Stromal cell of bone marrow (primary cell): ENCODE results near the gene MTCH2.
A peak's percentile ranks its signal among the peaks of the same experiment; 100 is the strongest.

ENCODE experiments used
- DNase-seq: peaks from one replicate; pipeline ENCODE4 v3.0.0-alpha.2; 2012; ENCODE audit warnings: low read depth

The MTCH2 gene

DNA sequence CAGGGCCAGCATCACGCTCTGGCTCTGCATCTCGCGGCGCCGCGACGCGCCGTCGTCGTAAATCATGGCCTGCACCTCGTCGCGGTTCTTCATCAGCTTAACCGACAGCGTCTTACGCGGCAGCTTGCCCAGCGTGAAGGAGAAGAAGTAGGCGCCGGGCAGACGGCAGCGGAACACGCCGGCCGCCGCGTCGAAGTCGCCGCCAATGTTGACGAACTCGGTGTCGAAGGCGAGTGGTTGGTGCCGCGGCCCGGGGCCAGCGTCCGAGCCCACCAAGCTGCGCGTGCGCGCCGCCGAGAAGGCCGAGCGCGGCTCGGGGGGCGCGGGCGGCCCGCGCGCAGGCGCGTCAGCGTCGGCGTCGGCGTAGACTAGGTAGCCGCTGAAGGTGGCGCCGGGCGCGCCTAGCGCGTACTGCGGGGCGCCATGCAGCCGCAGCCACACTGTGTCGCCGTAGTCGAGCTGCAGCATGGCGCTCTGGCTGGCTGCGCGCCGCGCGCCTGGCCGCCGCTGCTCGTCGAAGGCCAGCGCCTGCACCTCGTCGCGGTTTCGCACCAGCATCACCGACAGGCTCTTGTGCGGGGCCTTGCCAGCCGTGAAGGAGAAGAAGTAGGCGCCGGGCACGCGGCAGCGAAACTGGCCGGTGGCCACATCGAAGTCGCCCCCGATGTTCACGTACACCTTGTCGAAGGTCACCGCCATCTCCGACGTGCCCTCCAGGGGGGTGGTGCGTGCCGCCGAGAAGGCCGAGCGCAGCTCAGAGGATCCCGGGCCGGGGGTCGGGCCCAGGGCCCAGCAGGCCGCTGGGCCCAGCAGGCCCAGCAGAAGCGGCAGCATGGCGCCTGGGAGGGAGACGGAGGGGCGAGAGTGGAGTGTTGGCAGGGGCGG lies 52.1 kb downstream of the MTCH2 start:
- DNase-seq: no peak

- no peak for DNase-seq
Observed at GRCh38 chr11:47589584-47589976, 52.8 kb downstream of the MTCH2 start.

GRCh38 chr11:47589118-47589517 lies 53.2 kb downstream of the MTCH2 start:
- no peak for DNase-seq

- DNase-seq: no peak
Observed at GRCh38 chr11:47587723-47588326, 54.5 kb downstream of the MTCH2 start.

DNA sequence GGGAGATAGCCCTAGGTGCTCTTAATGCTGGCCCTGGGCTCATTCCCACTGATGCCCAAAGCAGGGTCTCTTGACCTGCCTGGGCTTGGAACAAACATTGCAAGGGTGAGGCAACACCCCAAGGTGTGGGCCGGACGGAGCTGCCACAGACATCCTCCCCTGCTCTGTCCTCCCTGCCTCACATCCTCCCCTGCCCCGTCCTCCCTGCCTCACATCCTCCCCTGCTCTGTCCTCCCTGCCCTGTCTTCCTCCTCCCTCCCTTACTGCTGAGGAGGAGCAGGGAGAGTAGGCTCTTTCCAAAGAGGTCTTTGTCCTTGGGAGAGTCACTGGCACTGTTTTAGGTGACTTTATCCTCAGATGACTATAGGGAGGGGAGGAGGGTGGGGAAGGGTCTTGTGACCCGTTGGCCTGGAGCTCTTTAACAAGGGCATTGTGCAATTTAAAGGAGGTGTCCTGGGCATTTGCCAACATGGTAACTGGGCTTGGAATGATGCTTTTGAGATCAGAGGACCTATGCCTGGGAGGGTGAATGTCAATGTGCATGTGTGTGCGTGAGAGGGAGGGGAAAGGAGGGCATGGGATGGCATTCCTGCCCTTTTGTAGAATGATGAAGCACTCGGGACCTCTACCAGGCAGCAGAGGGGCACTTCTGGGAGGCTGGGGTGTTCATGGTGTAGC lies 55.2 kb downstream of the MTCH2 start:
- no peak for DNase-seq

DNA sequence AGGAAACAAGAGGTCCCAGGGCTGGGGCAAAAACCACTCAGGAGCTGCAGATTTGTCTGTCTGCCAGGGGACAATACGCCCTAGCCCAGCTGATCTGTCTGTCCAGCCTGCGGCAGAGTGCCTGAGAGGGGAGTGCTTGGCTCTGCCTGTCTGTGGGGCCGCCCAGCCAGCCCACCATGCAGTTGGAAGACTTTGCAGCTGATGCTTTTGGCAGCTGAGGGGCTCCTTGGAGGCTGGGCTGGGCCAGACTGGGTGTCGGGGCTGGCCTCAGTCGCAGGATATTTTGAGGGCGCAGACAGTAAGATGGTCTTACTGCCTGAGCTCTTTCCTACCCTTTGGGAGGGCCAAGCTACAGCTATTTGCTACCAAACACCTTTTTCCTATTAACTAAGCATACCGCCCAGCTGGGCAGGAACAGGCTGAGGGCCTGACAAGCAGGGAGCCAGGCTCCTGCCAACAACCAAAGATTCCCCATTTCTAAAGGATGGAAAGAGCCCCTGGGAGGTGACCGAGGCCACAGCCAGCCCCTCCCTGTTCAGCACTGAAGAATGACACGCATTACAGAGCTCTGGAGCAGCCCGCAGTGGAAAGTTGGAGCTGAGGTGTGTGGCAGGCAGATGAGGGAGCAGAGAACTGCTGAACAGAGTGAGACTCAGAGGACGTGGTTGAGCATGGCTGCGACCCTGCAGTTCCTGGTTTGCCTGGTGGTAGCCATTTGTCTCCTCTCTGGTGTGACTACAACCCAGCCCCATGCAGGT lies 56.1 kb downstream of the MTCH2 start, which contains the start of gene FAM180B:
Gene FAM180B, plus strand, starts transcription at position 581 of the 758 bp plus-strand sequence. Its CDS starts 91 bp downstream, at position 672.
- DNase-seq: no peak

- no peak for DNase-seq
Observed at GRCh38 chr11:47583844-47584243, 58.5 kb downstream of the MTCH2 start.

DNA sequence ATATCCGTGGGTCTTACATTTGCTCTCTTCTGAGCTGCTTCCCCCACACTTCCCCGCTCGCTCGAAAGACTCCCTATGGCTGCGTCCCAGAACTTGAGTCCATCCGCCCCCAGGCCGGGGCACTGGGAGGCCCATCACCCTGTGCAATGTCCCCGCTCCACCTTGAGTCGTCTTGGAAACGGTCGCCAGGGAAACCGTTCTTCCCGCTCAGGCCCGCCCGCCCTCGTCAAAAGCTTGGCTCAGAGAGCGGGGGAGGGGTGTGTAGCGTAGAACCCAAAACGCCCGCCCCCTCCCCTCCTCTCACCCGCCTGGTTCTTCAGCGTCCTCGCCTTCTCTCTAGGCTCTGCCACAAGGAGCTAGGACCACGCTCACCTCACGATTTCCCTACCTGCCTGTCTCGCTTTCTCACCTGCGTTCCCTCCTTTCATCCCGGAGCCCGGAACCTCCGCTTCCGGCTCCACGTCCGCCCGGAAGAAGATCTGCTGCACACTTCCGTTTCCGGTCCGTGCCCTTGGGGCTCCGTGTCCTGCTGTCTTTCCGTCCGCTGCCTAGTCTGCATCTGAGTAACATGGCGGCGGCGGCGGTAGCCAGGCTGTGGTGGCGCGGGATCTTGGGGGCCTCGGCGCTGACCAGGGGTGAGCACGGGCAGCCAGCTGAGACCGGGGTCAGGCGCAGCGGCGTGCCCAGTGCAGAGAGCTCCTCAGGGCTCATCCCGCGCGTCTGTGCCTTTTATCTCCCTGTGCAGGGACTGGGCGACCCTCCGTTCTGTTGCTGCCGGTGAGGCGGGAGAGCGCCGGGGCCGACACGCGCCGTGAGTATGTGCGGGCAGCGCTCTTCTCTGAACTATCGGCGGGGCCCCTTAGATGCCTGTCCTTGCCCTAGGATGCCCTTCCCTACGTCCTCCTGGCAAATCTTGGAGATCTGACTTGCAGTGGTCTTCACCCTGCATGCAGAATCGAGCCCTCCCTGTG lies 63.5 kb downstream of the MTCH2 start, which contains the start of the genes KBTBD4 and NDUFS3:
Gene KBTBD4, minus strand, starts transcription at position 447 of the 971 bp plus-strand sequence. Its CDS starts 19 bp downstream, at position 428.
Gene NDUFS3, plus strand, starts transcription at position 551 of the 971 bp plus-strand sequence. Its CDS starts 18 bp downstream, at position 569.
- peak; percentile 75 for DNase-seq

DNA sequence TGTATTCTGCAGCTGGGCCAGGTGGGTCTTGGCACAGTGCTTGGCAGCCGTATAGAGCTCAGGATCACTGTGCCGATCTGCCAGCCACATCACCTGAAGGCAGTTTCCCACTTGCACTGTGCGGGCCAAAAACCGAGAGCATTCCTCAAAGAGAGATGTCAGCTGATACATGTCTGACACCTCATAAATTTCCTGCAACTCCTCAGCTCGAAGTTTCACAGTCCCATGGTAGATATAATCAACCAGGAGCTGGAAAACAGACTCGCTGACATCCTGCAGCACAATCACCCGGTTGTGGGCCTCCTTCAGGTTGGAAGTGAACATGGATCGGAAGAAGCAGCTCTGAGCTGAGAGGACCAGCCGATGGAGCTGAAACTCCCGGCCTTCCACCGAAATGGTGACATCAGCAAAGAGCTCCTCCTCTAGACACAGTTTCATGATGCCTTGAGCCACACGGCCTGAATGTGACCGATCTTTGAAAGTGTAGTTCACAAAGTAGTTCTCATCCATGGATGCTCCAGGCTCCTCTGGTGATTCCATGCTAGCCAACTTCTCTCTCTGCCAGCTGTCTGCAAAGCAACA lies 64.8 kb downstream of the MTCH2 start:
- DNase-seq: no peak

DNA sequence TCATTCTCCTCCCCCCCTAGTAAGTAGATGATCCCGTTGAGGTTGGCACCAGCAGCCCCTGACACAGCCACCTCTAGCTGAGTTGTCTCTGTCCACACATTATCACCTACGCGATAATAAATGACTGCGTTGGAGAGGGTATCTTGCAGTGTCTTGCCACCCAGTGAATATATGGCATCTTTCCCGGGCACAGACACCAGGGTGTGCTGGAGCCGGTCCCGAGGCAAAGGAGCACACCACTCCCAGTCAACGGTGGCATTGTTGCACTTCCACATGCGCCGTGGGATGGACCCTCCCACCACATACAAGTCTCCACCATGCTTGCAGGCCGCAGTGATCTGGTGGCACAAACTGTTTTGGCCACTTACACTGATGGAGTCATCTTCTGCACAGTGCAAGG lies 69.0 kb downstream of the MTCH2 start:
- DNase-seq: no peak

DNA sequence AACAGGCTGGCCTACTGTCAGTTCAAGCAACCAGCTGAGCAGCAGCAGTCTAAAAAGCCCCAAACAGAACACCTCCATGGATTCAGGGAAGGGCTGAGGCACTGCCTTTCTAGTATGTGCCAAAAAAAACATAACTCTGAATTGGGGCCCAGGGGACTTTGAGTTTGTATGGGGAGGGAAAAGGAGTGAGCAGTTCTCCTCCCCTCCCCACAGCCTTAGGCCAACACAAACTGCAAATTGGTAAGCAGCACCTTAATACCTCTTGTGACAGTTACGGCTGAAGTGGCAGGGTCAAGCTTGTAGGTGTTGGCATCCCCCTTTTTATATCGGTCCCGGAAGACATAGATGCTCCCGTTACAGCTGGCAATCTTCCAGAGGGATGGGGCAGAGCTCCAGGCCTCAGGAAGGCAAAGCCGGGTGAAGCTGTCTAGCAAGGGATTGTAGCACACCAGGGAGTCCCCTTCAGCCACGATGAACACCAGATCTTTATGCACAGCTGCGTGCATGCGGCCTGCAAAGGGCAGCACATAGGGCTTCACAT lies 69.6 kb downstream of the MTCH2 start:
- no peak for DNase-seq

GRCh38 chr11:47571895-47572294 lies 70.5 kb downstream of the MTCH2 start:
- DNase-seq: no peak

GRCh38 chr11:47571357-47571729 lies 71.0 kb downstream of the MTCH2 start:
- no peak for DNase-seq

GRCh38 chr11:47570651-47571356 lies 71.6 kb downstream of the MTCH2 start:
- no peak for DNase-seq

DNA sequence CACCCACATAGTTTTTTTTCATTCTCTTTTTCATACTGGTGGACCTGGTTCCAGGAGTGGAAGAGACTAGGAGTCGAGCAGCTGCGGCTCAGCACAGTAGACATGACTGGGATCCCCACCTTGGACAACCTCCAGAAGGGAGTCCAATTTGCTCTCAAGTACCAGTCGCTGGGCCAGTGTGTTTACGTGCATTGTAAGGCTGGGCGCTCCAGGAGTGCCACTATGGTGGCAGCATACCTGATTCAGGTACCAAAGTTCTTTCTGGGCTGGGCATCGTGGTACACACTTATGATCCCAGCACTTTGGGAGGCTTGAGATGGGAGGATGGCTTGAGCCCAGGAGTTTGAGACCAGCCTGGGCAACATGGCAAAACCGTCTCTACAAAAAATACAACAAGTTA lies 72.7 kb downstream of the MTCH2 start:
- DNase-seq: no peak
